ENCODE results near the gene FAT1.

- no peak for TF ChIP-seq CTCF (IDR thresholded peaks at IDR 0.05)
- TF ChIP-seq POLR2AphosphoS5 (IDR thresholded peaks at IDR 0.05; ENCODE audit: insufficient read depth in 1 of 2, low read depth in 1 of 2) = no peak
- no peak for TF ChIP-seq POLR2A (IDR thresholded peaks at IDR 0.05)
Measured at GRCh38 chr4:186537843-186538521, 185.7 kb downstream of the FAT1 start.
